Loucy (cell line): ENCODE data around the gene LINGO3.

Experiments used
- H2AFZ ChIP-seq: fragments of 200-600 bp; sonication (generic); 2 replicates; pipeline ENCODE4 v1.6.0; 2016; ENCODE audit warnings: antibody characterized with exemption, mild to moderate bottlenecking, low read length, moderate library complexity
- H3F3A ChIP-seq: fragments of 200-600 bp; 2 replicates; pipeline ENCODE4 v1.6.0; 2016; ENCODE audit warnings: antibody characterized with exemption, low read depth, mild to moderate bottlenecking
- H3K27me3 ChIP-seq: fragments of 200-600 bp; sonication (generic); 2 replicates; pipeline ENCODE4 v1.6.1; 2014; ENCODE audit warnings: low read length, mild to moderate bottlenecking; ENCODE audit not compliant: insufficient read depth, poor library complexity, severe bottlenecking
- H3K36me3 ChIP-seq: fragments of 200-600 bp; sonication (generic); 2 replicates; pipeline ENCODE4 v1.6.1; 2016; ENCODE audit warnings: low read length; ENCODE audit not compliant: insufficient read depth
- H3K4me1 ChIP-seq: fragments of 200-600 bp; sonication (generic); 2 replicates; pipeline ENCODE4 v1.5.1; 2014; ENCODE audit warnings: low read length, mild to moderate bottlenecking; ENCODE audit not compliant: insufficient read depth, poor library complexity, severe bottlenecking
- H3K4me2 ChIP-seq: fragments of 200-600 bp; sonication (generic); 2 replicates; pipeline ENCODE4 v1.6.0; 2014; ENCODE audit warnings: antibody characterized with exemption, low read length, low read depth, mild to moderate bottlenecking; ENCODE audit not compliant: poor library complexity, severe bottlenecking
- H3K4me3 ChIP-seq: fragments of 200-600 bp; sonication (generic); 2 replicates; pipeline ENCODE4 v1.5.1; 2014; ENCODE audit warnings: low read length, mild to moderate bottlenecking, mixed read lengths; ENCODE audit not compliant: poor library complexity, severe bottlenecking
- H3K79me2 ChIP-seq: fragments of 200-600 bp; sonication (generic); 2 replicates; pipeline ENCODE4 v1.6.1; 2014; ENCODE audit warnings: low read length; ENCODE audit not compliant: insufficient read depth
- H3K9ac ChIP-seq: fragments of 200-600 bp; sonication (generic); 2 replicates; pipeline ENCODE4 v1.6.0; 2014; ENCODE audit warnings: mild to moderate bottlenecking, low read depth, low read length, moderate library complexity; ENCODE audit not compliant: poor library complexity, severe bottlenecking
- H3K9me2 ChIP-seq: fragments of 200-600 bp; sonication (generic); replicated peaks from 2 replicates; pipeline ENCODE4 v1.6.1; 2016; ENCODE audit warnings: low read depth, low read length, mixed read lengths
- H3K9me3 ChIP-seq: fragments of 200-600 bp; sonication (generic); 2 replicates; pipeline ENCODE4 v1.6.1; 2014; ENCODE audit warnings: mild to moderate bottlenecking, antibody characterized with exemption, low read length, low read depth; ENCODE audit not compliant: insufficient read depth
- H4K20me1 ChIP-seq: fragments of 200-600 bp; sonication (generic); 2 replicates; pipeline ENCODE4 v1.6.0; 2014; ENCODE audit warnings: antibody characterized with exemption, low read length, mild to moderate bottlenecking; ENCODE audit not compliant: insufficient read depth, poor library complexity, severe bottlenecking
- CTCF ChIP-seq: fragments of 200-600 bp; sonication (generic); conservative IDR thresholded peaks from 2 replicates; pipeline ENCODE4 v1.5.1; 2014; ENCODE audit warnings: mild to moderate bottlenecking, antibody characterized with exemption, low read length
- EZH2phosphoT487 ChIP-seq: fragments of 200-600 bp; IDR thresholded peaks from 2 replicates; pipeline ENCODE4 v1.6.1; 2018; ENCODE audit warnings: antibody characterized with exemption, mild to moderate bottlenecking, moderate library complexity, borderline replicate concordance

LINGO3 gene

GRCh38 chr19:2296141-2296540 lies 11.8 kb downstream of the LINGO3 start:
- H3K9me2 ChIP-seq, result no peaks in the 10 kb centered on the region
- H2AFZ ChIP-seq, result no peak overlapping the region
- H3K9ac ChIP-seq, result no peak overlapping the region
- no peak overlapping the region for H3K4me2 ChIP-seq
- H3K4me1 ChIP-seq, result no peaks in the 10 kb centered on the region
- no peaks in the 10 kb centered on the region for H3K9me3 ChIP-seq
- H3K36me3 ChIP-seq, result no peaks in the 10 kb centered on the region
- no peaks in the 10 kb centered on the region for H3K27me3 ChIP-seq
- no peaks in the 10 kb centered on the region for H3F3A ChIP-seq
- TF ChIP-seq CTCF (no peak), EZH2phosphoT487 (no peak)
- no peaks in the 10 kb centered on the region for H4K20me1 ChIP-seq
- no peaks in the 10 kb centered on the region for H3K79me2 ChIP-seq
- H3K4me3 ChIP-seq, result no peak overlapping the region

- TF ChIP-seq EZH2phosphoT487 (no peak), CTCF (no peak)
- H3K4me2 ChIP-seq, result no peak overlapping the region
- no peaks in the 10 kb centered on the region for H3F3A ChIP-seq
- no peaks in the 10 kb centered on the region for H3K36me3 ChIP-seq
- no peak overlapping the region for H2AFZ ChIP-seq
- H3K27me3 ChIP-seq, result no peaks in the 10 kb centered on the region
- no peaks in the 10 kb centered on the region for H3K9me3 ChIP-seq
- H3K4me1 ChIP-seq, result no peaks in the 10 kb centered on the region
- no peaks in the 10 kb centered on the region for H3K79me2 ChIP-seq
- no peak overlapping the region for H3K4me3 ChIP-seq
- H3K9ac ChIP-seq, result no peak overlapping the region
- no peaks in the 10 kb centered on the region for H4K20me1 ChIP-seq
- no peaks in the 10 kb centered on the region for H3K9me2 ChIP-seq
Measured at GRCh38 chr19:2294687-2295335, 13.1 kb downstream of the LINGO3 start.

- no peaks in the 10 kb centered on the region for H3K9me3 ChIP-seq
- peaks cover 5% of the 10 kb centered on the region for H3K4me1 ChIP-seq
- H3K79me2 ChIP-seq, result no peaks in the 10 kb centered on the region
- no peaks in the 10 kb centered on the region for H3F3A ChIP-seq
- H3K36me3 ChIP-seq, result no peaks in the 10 kb centered on the region
- H3K4me3 ChIP-seq, result no peak overlapping the region
- H2AFZ ChIP-seq, result no peak overlapping the region
- H4K20me1 ChIP-seq, result no peaks in the 10 kb centered on the region
- H3K4me2 ChIP-seq, result no peak overlapping the region
- H3K9me2 ChIP-seq, result no peaks in the 10 kb centered on the region
- TF ChIP-seq EZH2phosphoT487, result no peak
- TF ChIP-seq CTCF, result no peak
- no peaks in the 10 kb centered on the region for H3K27me3 ChIP-seq
- H3K9ac ChIP-seq, result no peak overlapping the region
Measured at GRCh38 chr19:2291185-2291751, 16.7 kb downstream of the LINGO3 start.
